GM12872 (cell line): ENCODE data around the gene LRRC15.

Experiments used
- CTCF ChIP-seq: IDR thresholded peaks from 3 replicates; pipeline ENCODE4 v1.5.1; 2011; ENCODE audit warnings: low read depth, mild to moderate bottlenecking, low read length, moderate library complexity; ENCODE audit not compliant: insufficient read depth

LRRC15 gene

GRCh38 chr3:194360568-194360967, 9.0 kb downstream of the LRRC15 start:
- no peak for TF ChIP-seq CTCF

GRCh38 chr3:194357681-194358080, 11.9 kb downstream of the LRRC15 start:
- TF ChIP-seq CTCF: no peak

GRCh38 chr3:194355379-194355778, 14.2 kb downstream of the LRRC15 start:
- TF ChIP-seq CTCF: no peak

- TF ChIP-seq CTCF: no peak
Observed at GRCh38 chr3:194354315-194354714, 15.2 kb downstream of the LRRC15 start.

GRCh38 chr3:194352667-194353246, 16.8 kb downstream of the LRRC15 start:
- no peak for TF ChIP-seq CTCF

- no peak for TF ChIP-seq CTCF
Observed at GRCh38 chr3:194351952-194352536, 17.5 kb downstream of the LRRC15 start.

GRCh38 chr3:194351080-194351672, 18.4 kb downstream of the LRRC15 start, which contains the start of gene CPN2:
Gene CPN2, minus strand, starts transcription at chr3:194351328. Its CDS starts 8,626 bp downstream, at chr3:194342702.
- TF ChIP-seq CTCF: no peak
